WTC11 (cell line): ENCODE measurements around the gene UCP3. TPM values are rescaled to one million over a fixed set of nuclear protein-coding genes. Genes with fewer than 3 reads are reported as not detected.

ENCODE experiments used
- ATAC-seq: fragments of 200-7000 bp; cut with Tn5 transposase; 2 replicates; pipeline ENCODE4 v1.10.0; 2021; ENCODE audit warnings: mild to moderate bottlenecking, moderate library complexity
- Bru-seq: library from RNA; stranded (reverse); fragments of 400-500 nt; gene quantifications from one replicate; lab custom pipeline; 2021; lab: Mats Ljungman, UMichigan
- CTCF ChIA-PET: fragments of 300-600 bp; sonication (Branson Sonifier 250); formaldehyde crosslinking; loops from one replicate; lab custom pipeline; 2021; ENCODE audit warnings: antibody characterized with exemption; lab: Charles Lee
- POLR2A ChIA-PET: fragments of 350-600 bp; sonication (Branson Sonifier 250); formaldehyde crosslinking; loops from one replicate; lab custom pipeline; 2021; ENCODE audit warnings: antibody characterized with exemption; lab: Charles Lee
- DNase-seq: peaks from one replicate; pipeline ENCODE4 v3.0.0; 2021; ENCODE audit warnings: low spot score
- H3K27ac Mint-ChIP-seq: 2 replicates; pipeline ENCODE4 v1.8.0; 2021; ENCODE audit warnings: mixed read lengths
- H3K27me3 Mint-ChIP-seq: 2 replicates; pipeline ENCODE4 v1.8.0; 2021; ENCODE audit warnings: low read depth, mild to moderate bottlenecking, moderate library complexity, mixed read lengths
- H3K36me3 Mint-ChIP-seq: 2 replicates; pipeline ENCODE4 v1.8.0; 2021; ENCODE audit warnings: mixed read lengths
- H3K4me1 Mint-ChIP-seq: 2 replicates; pipeline ENCODE4 v1.8.0; 2022; ENCODE audit warnings: mixed read lengths
- H3K4me3 Mint-ChIP-seq: 2 replicates; pipeline ENCODE4 v1.8.0; 2021; ENCODE audit warnings: mild to moderate bottlenecking, moderate library complexity, mixed read lengths
- H3K9me3 Mint-ChIP-seq: 2 replicates; pipeline ENCODE4 v1.8.0; 2021; ENCODE audit warnings: mixed read lengths
- CREB1 ChIP-seq: sonication (generic); formaldehyde crosslinking; IDR thresholded peaks from 2 replicates; pipeline ENCODE4 v1.8.0; 2023; ENCODE audit warnings: mild to moderate bottlenecking, missing genetic modification reagents
- HMGA2 ChIP-seq: fragments of 250-450 bp; sonication (Bioruptor Pico); IDR thresholded peaks from 2 replicates; pipeline ENCODE4 v1.4.0; 2021; ENCODE audit warnings: mild to moderate bottlenecking, moderate library complexity
- JAZF1 ChIP-seq: fragments of 250-450 bp; sonication (Bioruptor Pico); IDR thresholded peaks from 2 replicates; pipeline ENCODE4 v1.9.0; 2021; ENCODE audit warnings: moderate library complexity, mild to moderate bottlenecking, inconsistent platforms
- JUN ChIP-seq: sonication (generic); formaldehyde crosslinking; IDR thresholded peaks from 2 replicates; pipeline ENCODE4 v1.8.0; 2023; ENCODE audit warnings: mild to moderate bottlenecking, missing genetic modification reagents
- KAT7 ChIP-seq: sonication (generic); formaldehyde crosslinking; IDR thresholded peaks from 2 replicates; pipeline ENCODE4 v1.8.1; 2023; ENCODE audit warnings: missing genetic modification reagents, mild to moderate bottlenecking, borderline replicate concordance
- MYBL2 ChIP-seq: sonication (generic); formaldehyde crosslinking; IDR thresholded peaks from 2 replicates; pipeline ENCODE4 v1.8.1; 2023; ENCODE audit warnings: mild to moderate bottlenecking, moderate library complexity, missing genetic modification reagents
- SP1 ChIP-seq: sonication (generic); formaldehyde crosslinking; conservative IDR thresholded peaks from 2 replicates; pipeline ENCODE4 v1.8.1; 2022; ENCODE audit warnings: missing genetic modification reagents
- ZNF121 ChIP-seq: sonication (generic); formaldehyde crosslinking; IDR thresholded peaks from 2 replicates; pipeline ENCODE4 v1.8.0; 2023; ENCODE audit warnings: missing genetic modification reagents
- long read RNA-seq, 3 experiments: library from RNA in 1 of 3; library from capped mRNA in 1 of 3; library from polyadenylated mRNA in 1 of 3; unstranded in 2 of 3; stranded (forward) in 1 of 3; transcript quantifications; one replicate each; pipeline ENCODE4 v2.0.0, GENCODE V29; 2021
- total RNA-seq: library from RNA; stranded (reverse); gene quantifications from 3 replicates; pipeline ENCODE4 v1.2.3, GENCODE V29; 2021
- TF ChIP-seq, protein P1 (sequence below): sonication (generic); formaldehyde crosslinking; IDR thresholded peaks from 2 replicates; pipeline ENCODE4 v1.8.1; 2022; ENCODE audit warnings: low read depth, mild to moderate bottlenecking, moderate library complexity, missing genetic modification reagents, borderline replicate concordance
- TF ChIP-seq, protein P2 (sequence below): sonication (generic); formaldehyde crosslinking; IDR thresholded peaks from 2 replicates; pipeline ENCODE4 v1.8.1; 2022; ENCODE audit warnings: mild to moderate bottlenecking, moderate library complexity, missing genetic modification reagents
- TF ChIP-seq, protein P3 (sequence below): fragments of 250-450 bp; sonication (Bioruptor Pico); conservative IDR thresholded peaks from 2 replicates; pipeline ENCODE4 v1.9.0; 2021; ENCODE audit warnings: mild to moderate bottlenecking
- TF ChIP-seq, protein P4 (sequence below): sonication (generic); formaldehyde crosslinking; IDR thresholded peaks from 2 replicates; pipeline ENCODE4 v1.8.1; 2022; ENCODE audit warnings: missing genetic modification reagents, borderline replicate concordance

The UCP3 gene
- total RNA-seq: 0.50 to 0.73 TPM (median 0.55 TPM) in 3 replicates
- percentile 39 among the genes with signal in this experiment for Bru-seq, nascent RNA
- long read RNA-seq, experiment 1, partial matches to known transcripts: 0 of 1 reads
- long read RNA-seq, experiment 1, other reads (novel, unspliced or antisense): 1 of 1 reads
- long read RNA-seq, experiment 2: 0 reads
- long read RNA-seq, experiment 3: 0 reads

GRCh38 chr11:74008373-74009229, at the start of gene UCP3:
Gene UCP3, minus strand, starts transcription at chr11:74009085. Its CDS starts 2,043 bp downstream, at chr11:74007042.
- H3K4me1 Mint-ChIP-seq: peaks cover 10% of the 10 kb centered on the region
- H3K27ac Mint-ChIP-seq: no peak within 1 kb of the TSS
- 0 out of 2 replicates have a peak, but pooled peaks cover 3% of the 10 kb centered on the region for H3K36me3 Mint-ChIP-seq
- no peak within 1 kb of the TSS for H3K4me3 Mint-ChIP-seq
- no peak for DNase-seq
- no peaks in the 10 kb centered on the region for H3K9me3 Mint-ChIP-seq
- TF ChIP-seq, protein P1, sequence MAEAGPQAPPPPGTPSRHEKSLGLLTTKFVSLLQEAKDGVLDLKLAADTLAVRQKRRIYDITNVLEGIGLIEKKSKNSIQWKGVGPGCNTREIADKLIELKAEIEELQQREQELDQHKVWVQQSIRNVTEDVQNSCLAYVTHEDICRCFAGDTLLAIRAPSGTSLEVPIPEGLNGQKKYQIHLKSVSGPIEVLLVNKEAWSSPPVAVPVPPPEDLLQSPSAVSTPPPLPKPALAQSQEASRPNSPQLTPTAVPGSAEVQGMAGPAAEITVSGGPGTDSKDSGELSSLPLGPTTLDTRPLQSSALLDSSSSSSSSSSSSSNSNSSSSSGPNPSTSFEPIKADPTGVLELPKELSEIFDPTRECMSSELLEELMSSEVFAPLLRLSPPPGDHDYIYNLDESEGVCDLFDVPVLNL (CRISPR knock-in tag): no peak
- TF ChIP-seq MYBL2: no peak
- TF ChIP-seq, protein P2, sequence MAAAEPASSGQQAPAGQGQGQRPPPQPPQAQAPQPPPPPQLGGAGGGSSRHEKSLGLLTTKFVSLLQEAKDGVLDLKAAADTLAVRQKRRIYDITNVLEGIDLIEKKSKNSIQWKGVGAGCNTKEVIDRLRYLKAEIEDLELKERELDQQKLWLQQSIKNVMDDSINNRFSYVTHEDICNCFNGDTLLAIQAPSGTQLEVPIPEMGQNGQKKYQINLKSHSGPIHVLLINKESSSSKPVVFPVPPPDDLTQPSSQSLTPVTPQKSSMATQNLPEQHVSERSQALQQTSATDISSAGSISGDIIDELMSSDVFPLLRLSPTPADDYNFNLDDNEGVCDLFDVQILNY (CRISPR knock-in tag): no peak
- ChIA-PET POLR2A (no interaction called here), CTCF (interaction anchor here (1.0 kb wide), 1 partner anchor 45 kb away, joined by 3 read pairs; no protein-coding TSS in a partner anchor)
- ATAC-seq: no peak
- no peaks in the 10 kb centered on the region for H3K27me3 Mint-ChIP-seq

DNA sequence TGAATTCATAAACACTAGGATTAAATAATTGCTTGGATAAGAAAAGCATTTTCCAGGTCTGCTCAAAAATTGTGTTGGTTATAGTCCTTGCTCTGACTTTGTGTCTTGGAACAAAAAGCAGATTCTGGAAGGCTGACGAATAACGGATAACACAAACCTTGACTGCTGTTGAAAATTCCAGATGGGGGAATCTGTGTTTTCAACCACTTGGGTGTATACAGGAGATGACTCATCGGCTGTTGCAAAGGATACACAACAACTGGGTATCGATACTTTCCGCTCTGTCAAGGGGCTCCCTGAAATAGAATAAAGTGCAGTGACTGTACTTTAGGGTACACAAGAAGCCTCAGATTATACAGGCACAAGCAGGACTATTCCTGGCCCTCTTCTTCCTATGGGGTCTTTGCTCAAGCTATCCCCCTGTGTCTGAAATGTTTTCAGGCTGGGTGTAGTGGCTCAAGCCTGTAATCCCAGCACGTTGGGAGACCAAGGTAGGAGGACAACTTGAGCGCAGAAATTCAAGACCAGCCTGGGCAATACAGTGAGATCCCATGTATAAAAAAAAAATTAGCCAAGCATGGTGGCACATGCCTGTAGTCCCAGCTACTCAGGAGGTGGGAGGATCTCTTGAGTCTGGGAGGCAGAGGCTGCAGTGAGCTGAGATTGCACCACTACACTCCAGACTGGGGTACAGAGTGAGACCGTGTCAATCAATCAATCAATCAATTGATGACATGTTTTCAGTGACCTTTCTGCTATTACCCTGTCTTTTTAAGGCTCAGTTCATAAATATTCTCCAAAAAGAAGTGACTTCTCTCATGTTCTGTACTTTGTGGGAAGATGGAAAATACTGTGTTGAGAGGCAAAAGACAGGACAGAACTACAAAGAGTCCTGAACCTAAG, 48.6 kb upstream of the UCP3 start:
- Mint-ChIP-seq H3K27ac (no peak overlapping the region), H3K4me1 (peaks cover 9% of the 10 kb centered on the region), H3K27me3 (no peaks in the 10 kb centered on the region), H3K4me3 (no peak overlapping the region), H3K36me3 (peaks cover 9% of the 10 kb centered on the region), H3K9me3 (peaks cover 7% of the 10 kb centered on the region)
- no peak for ATAC-seq
- CTCF ChIA-PET: no interaction called here
- no peak for DNase-seq
- POLR2A ChIA-PET: no interaction called here
- TF ChIP-seq JAZF1 (CRISPR knock-in tag) (no peak), ZNF121 (CRISPR knock-in tag) (peak; percentile 63; the same call in 1 of the 2 replicates)

DNA sequence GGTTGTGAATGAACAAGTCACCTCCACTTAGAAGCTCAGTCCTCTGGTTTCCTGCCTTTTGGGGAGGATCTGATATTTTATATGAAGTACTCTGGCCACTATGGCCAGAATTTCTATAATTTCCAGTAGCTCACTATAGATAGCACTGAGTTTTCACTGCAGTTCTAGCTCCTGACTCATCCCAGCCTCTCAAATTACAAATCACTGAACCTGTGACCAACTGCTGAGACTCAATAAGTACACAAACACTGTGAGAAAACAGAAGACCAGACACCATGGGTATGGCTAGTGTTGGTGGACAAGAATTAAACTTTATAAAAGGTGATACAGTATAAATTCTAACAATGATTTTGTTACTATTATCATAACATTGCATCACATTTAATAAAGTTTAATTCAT, 47.1 kb upstream of the UCP3 start:
- Mint-ChIP-seq H3K4me3 (no peak overlapping the region), H3K4me1 (peaks cover 9% of the 10 kb centered on the region), H3K27me3 (no peaks in the 10 kb centered on the region), H3K27ac (no peak overlapping the region), H3K9me3 (peaks cover 7% of the 10 kb centered on the region), H3K36me3 (peaks cover 8% of the 10 kb centered on the region)
- DNase-seq: no peak
- POLR2A ChIA-PET: no interaction called here
- CTCF ChIA-PET: no interaction called here
- no peak for ATAC-seq
- no peak for TF ChIP-seq CREB1
- no peak for TF ChIP-seq SP1 (CRISPR knock-in tag)
- TF ChIP-seq JUN (CRISPR knock-in tag): no peak
- TF ChIP-seq, protein P3, sequence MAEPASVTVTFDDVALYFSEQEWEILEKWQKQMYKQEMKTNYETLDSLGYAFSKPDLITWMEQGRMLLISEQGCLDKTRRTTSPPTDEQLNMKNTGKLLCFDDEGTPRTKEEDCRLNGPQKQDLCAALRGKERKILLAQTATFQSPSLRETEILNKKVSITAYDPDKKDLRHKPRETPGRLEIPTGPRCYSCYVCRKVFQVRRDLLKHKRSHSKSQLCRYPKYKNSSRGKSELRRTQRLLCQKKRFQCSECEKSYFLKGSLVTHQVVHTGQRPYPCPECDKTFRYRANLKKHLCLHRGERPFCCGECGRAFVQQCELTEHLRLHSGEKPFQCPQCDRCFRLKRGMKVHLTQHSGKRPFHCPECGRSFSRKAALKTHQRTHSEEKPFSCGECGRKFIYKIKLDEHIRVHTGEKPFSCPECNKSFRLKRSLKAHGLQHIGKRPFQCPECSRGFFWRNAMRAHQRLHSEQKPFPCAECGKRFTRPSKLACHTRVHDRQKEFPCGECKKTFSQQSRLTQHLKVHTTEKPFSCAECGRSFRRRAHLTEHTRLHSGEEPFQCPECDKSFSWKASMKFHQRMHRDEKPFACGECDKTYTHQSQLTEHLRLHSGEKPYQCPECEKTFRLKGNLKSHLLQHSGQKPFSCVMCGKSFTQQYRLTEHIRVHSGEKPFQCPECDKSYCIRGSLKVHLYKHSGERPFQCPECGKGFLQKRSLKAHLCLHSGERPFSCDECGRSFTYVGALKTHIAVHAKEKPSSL (CRISPR knock-in tag): no peak
- TF ChIP-seq KAT7 (CRISPR knock-in tag): no peak
- TF ChIP-seq, protein P1 (CRISPR knock-in tag): no peak
- TF ChIP-seq, protein P4, sequence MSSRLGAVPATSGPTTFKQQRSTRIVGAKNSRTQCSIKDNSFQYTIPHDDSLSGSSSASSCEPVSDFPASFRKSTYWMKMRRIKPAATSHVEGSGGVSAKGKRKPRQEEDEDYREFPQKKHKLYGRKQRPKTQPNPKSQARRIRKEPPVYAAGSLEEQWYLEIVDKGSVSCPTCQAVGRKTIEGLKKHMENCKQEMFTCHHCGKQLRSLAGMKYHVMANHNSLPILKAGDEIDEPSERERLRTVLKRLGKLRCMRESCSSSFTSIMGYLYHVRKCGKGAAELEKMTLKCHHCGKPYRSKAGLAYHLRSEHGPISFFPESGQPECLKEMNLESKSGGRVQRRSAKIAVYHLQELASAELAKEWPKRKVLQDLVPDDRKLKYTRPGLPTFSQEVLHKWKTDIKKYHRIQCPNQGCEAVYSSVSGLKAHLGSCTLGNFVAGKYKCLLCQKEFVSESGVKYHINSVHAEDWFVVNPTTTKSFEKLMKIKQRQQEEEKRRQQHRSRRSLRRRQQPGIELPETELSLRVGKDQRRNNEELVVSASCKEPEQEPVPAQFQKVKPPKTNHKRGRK (CRISPR knock-in tag): no peak
- TF ChIP-seq HMGA2: no peak
